GM21723 (cell line): ENCODE data around the gene TST.
A peak's percentile ranks its signal among the peaks of the same experiment; 100 is the strongest.

Experiments
- ATAC-seq: cut with Tn5 transposase; IDR thresholded peaks from one replicate; pipeline ENCODE4 v1.9.1; 2021; ENCODE audit warnings: mild to moderate bottlenecking, moderate library complexity; ENCODE audit not compliant: unreplicated experiment

The TST gene

GRCh38 chr22:37019309-37020191 lies at the start of gene TST, which contains the start of gene MPST:
Gene TST (minus strand): TSS chr22:37019447. CDS start chr22:37018732, 715 bp downstream.
Gene MPST (plus strand): TSS chr22:37019742. CDS start chr22:37019837, 95 bp downstream.
- peak; percentile 62 for ATAC-seq

- ATAC-seq = no peak
Measured at GRCh38 chr22:37068859-37069258, 49.6 kb upstream of the TST start.

- no peak for ATAC-seq
Measured at GRCh38 chr22:37067428-37067827, 48.2 kb upstream of the TST start.

GRCh38 chr22:37065961-37066360 lies 46.7 kb upstream of the TST start:
- no peak for ATAC-seq

GRCh38 chr22:37065180-37065579 lies 45.9 kb upstream of the TST start:
- ATAC-seq = no peak

GRCh38 chr22:37064553-37064952 lies 45.3 kb upstream of the TST start:
- ATAC-seq = no peak

GRCh38 chr22:37063431-37064420 lies 44.5 kb upstream of the TST start:
- no peak for ATAC-seq

- no peak for ATAC-seq
Measured at GRCh38 chr22:37062702-37063381, 43.6 kb upstream of the TST start.

GRCh38 chr22:37062376-37062675 lies 43.1 kb upstream of the TST start:
- no peak for ATAC-seq

GRCh38 chr22:37061611-37062375 lies 42.5 kb upstream of the TST start:
- ATAC-seq = no peak

GRCh38 chr22:37060801-37061610 lies 41.8 kb upstream of the TST start:
- ATAC-seq = no peak

- ATAC-seq = no peak
Measured at GRCh38 chr22:37059876-37060449, 40.7 kb upstream of the TST start.

- ATAC-seq = no peak
Measured at GRCh38 chr22:37058917-37059701, 39.9 kb upstream of the TST start.

GRCh38 chr22:37057796-37058510 lies 38.7 kb upstream of the TST start:
- ATAC-seq = no peak

- ATAC-seq = no peak
Measured at GRCh38 chr22:37057226-37057625, 38.0 kb upstream of the TST start.

- ATAC-seq = no peak
Measured at GRCh38 chr22:37056246-37056645, 37.0 kb upstream of the TST start.

- ATAC-seq = no peak
Measured at GRCh38 chr22:37054600-37055365, 35.5 kb upstream of the TST start.
